Measurements from ENCODE around the gene BRS3.

Gene BRS3

GRCh38 chrX:136477026-136477425, 10.7 kb upstream of the BRS3 start:
- TF ChIP-seq SIN3A (IDR thresholded peaks at IDR 0.05; ENCODE audit: borderline replicate concordance, insufficient read depth, low read length) (no peak), POLR2AphosphoS5 (IDR thresholded peaks at IDR 0.05; ENCODE audit: low read depth, low read length) (no peak), TAF1 (IDR thresholded peaks at IDR 0.05; ENCODE audit: borderline replicate concordance, insufficient read depth, low read length) (no peak), FOXP2 (optimal IDR thresholded peaks at IDR 0.05; ENCODE audit: borderline replicate concordance, extremely low read depth, extremely low read length, insufficient read depth) (no peak), REST (IDR thresholded peaks at IDR 0.05; ENCODE audit: insufficient read depth in 1 of 2, low read depth in 2 of 2, low read length in 2 of 2) (no peak)

- no peak for TF ChIP-seq POLR2AphosphoS5 (IDR thresholded peaks at IDR 0.05; ENCODE audit: low read depth, low read length)
- no peak for TF ChIP-seq REST (IDR thresholded peaks at IDR 0.05; ENCODE audit: insufficient read depth in 1 of 2, low read depth in 2 of 2, low read length in 2 of 2)
- TF ChIP-seq FOXP2 (optimal IDR thresholded peaks at IDR 0.05; ENCODE audit: borderline replicate concordance, extremely low read depth, extremely low read length, insufficient read depth), result no peak
- TF ChIP-seq TAF1 (IDR thresholded peaks at IDR 0.05; ENCODE audit: borderline replicate concordance, insufficient read depth, low read length), result no peak
- no peak for TF ChIP-seq SIN3A (IDR thresholded peaks at IDR 0.05; ENCODE audit: borderline replicate concordance, insufficient read depth, low read length)
These were observed 7.4 kb upstream of the BRS3 start for GRCh38 chrX:136480383-136480782.

GRCh38 chrX:136488706-136489105, 959 bp downstream of the BRS3 start:
- TF ChIP-seq REST (IDR thresholded peaks at IDR 0.05; ENCODE audit: insufficient read depth in 1 of 2, low read depth in 2 of 2, low read length in 2 of 2) (no peak), SIN3A (IDR thresholded peaks at IDR 0.05; ENCODE audit: borderline replicate concordance, insufficient read depth, low read length) (no peak), POLR2AphosphoS5 (IDR thresholded peaks at IDR 0.05; ENCODE audit: low read depth, low read length) (no peak), FOXP2 (optimal IDR thresholded peaks at IDR 0.05; ENCODE audit: borderline replicate concordance, extremely low read depth, extremely low read length, insufficient read depth) (no peak), TAF1 (IDR thresholded peaks at IDR 0.05; ENCODE audit: borderline replicate concordance, insufficient read depth, low read length) (no peak)

- no peak for TF ChIP-seq POLR2AphosphoS5 (IDR thresholded peaks at IDR 0.05; ENCODE audit: low read depth, low read length)
- no peak for TF ChIP-seq REST (IDR thresholded peaks at IDR 0.05; ENCODE audit: insufficient read depth in 1 of 2, low read depth in 2 of 2, low read length in 2 of 2)
- no peak for TF ChIP-seq TAF1 (IDR thresholded peaks at IDR 0.05; ENCODE audit: borderline replicate concordance, insufficient read depth, low read length)
These were observed 4.1 kb downstream of the BRS3 start for GRCh38 chrX:136491832-136492231.

GRCh38 chrX:136493011-136493410, 5.3 kb downstream of the BRS3 start:
- TF ChIP-seq SIN3A (IDR thresholded peaks at IDR 0.05; ENCODE audit: borderline replicate concordance, insufficient read depth, low read length), result no peak
- TF ChIP-seq FOXP2 (optimal IDR thresholded peaks at IDR 0.05; ENCODE audit: borderline replicate concordance, extremely low read depth, extremely low read length, insufficient read depth), result no peak
- TF ChIP-seq TAF1 (IDR thresholded peaks at IDR 0.05; ENCODE audit: borderline replicate concordance, insufficient read depth, low read length), result no peak
- no peak for TF ChIP-seq REST (IDR thresholded peaks at IDR 0.05; ENCODE audit: insufficient read depth in 1 of 2, low read depth in 2 of 2, low read length in 2 of 2)
- no peak for TF ChIP-seq POLR2AphosphoS5 (IDR thresholded peaks at IDR 0.05; ENCODE audit: low read depth, low read length)

Data from PFSK-1 (cell line).